ENCODE measurements around the gene DNAJC5. TPM values are rescaled to one million over a fixed set of nuclear protein-coding genes. Genes with fewer than 3 reads are reported as not detected.
"Not testable (repeated sequence)": the region's sequence is repeated elsewhere in the genome, so short reads cannot be mapped to it uniquely, and the experiment has no call there.

The DNAJC5 gene
- polyA plus RNA-seq, 1 donor, result 26.4 TPM

DNA sequence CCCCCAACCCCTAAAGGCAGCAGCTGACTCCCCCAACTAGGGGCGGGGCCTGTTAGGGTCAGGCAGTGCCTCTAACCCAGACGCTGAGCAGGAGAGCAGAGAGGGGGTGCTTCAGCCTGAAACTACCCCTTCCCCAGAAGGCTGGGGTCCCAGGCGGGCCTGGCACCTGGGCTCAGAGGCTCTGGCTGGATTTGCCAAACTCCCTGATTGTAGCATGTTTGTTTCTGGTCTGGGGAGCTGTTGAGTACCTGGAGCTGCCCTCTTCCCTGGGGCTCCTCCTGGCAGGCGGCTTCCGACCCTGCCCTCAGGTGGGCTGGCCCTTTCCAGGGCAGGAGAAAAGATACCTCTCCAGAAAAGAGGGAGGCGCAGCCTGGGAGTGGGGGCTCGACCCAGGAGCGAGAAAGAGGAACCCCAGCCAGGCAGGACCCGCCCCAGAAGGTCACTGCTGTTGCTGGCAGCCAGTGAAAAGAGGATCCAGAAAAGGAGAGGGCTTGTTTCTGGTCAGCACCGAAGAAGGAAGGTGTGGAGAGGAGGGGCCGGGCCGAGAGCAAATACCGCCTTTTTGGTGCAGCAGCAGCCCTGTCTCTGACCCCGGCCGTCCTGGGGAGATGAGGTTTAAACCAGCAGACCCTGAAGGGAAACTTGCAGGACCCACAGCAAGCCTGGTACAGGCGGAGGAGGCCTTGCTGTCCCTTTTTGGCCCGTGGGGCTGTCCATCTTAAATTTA is 34.4 kb upstream of the DNAJC5 start:
- no peak for DNase-seq

DNA sequence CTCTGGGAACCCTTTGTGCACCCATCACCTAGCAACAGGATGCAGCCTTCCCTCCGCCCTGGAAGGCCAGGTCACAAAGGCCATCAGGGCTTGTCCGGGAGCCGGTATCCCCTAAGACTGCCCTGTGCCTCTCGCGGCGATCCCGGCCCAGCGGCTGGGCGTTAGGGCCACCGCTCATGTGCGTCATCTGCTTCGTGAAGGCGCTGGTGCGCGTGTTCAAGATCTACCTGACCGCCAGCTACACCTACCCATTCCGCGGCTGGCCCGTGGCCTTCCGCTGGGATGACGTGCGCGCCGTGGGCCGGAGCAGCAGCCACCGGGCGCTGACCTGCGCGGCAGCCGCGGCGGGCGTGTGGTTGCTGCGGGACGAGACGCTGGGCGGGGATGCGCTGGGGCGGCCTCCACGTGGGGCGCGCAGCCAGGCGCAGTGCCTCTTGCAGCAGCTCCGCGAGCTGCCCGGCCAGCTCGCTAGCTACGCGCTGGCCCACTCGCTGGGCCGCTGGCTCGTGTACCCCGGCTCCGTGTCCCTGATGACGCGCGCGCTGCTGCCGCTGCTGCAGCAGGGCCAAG is 33.5 kb upstream of the DNAJC5 start, which contains the start of gene ABHD16B:
Gene ABHD16B, plus strand, starts transcription at position 134 of the 570 bp plus-strand sequence. Its CDS starts 43 bp downstream, at position 177.
- no peak for DNase-seq

DNA sequence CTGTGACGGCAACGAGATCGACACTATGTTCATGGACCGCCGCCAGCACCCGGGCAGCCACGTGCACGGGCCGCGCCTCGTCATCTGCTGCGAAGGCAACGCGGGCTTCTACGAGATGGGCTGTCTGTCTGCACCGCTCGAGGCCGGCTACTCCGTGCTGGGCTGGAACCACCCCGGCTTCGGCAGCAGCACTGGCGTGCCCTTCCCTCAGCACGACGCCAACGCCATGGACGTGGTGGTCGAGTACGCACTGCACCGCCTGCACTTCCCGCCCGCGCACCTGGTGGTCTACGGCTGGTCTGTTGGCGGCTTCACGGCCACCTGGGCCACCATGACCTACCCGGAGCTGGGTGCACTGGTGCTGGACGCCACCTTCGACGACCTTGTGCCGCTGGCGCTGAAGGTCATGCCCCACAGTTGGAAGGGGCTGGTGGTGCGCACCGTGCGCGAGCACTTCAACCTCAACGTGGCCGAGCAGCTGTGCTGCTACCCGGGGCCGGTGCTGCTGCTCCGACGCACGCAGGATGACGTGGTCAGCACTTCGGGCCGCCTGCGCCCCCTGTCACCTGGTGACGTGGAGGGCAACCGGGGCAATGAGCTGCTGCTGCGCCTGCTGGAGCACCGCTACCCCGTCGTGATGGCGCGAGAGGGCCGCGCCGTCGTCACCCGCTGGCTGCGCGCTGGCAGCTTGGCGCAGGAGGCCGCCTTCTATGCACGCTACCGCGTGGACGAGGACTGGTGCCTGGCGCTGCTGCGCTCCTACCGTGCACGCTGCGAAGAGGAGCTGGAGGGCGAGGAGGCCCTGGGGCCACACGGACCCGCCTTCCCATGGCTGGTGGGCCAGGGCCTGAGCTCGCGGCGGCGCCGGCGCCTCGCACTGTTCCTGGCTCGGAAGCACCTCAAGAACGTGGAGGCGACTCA is 32.7 kb upstream of the DNAJC5 start:
- no peak for DNase-seq

GRCh38 chr20:63863021-63863797 is 31.7 kb upstream of the DNAJC5 start:
- DNase-seq, result no peak

DNA sequence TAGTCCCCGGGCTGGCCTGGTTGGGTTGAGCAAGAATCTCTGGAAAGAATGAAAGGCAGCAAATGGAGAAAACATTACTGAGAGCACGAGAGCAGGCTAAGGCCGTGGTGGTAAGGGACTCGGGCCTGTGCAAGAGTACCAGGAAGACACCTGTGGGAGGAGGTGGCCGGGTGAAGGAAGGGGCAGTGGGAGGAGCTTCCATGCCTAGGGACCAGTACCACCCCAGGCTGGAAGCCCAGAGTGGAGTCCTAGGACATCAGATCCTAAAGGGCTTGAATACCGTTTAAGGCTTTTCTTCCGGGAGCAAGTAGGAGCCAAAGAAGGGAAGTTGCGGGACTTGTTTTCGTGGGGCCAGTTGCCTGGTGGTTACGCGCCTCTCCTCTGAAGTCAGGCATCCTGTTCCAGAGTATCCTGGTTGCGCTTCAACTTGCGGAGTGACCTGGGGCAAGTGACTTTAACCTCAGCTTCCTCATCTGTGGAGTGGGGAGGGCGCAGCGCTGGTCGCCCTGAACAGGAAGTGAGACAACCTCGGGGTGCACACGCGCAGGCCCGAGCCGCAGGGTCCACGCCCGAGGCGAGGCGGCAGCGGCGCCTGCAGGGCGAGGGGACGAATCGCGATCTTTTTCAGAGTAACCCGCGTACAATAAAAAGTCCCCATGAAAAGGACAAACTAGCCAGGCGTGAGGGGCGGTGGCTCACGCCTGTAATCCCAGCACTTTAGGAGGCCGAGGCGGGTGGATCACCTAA is 31.0 kb upstream of the DNAJC5 start:
- DNase-seq, result peak; percentile 73

DNA sequence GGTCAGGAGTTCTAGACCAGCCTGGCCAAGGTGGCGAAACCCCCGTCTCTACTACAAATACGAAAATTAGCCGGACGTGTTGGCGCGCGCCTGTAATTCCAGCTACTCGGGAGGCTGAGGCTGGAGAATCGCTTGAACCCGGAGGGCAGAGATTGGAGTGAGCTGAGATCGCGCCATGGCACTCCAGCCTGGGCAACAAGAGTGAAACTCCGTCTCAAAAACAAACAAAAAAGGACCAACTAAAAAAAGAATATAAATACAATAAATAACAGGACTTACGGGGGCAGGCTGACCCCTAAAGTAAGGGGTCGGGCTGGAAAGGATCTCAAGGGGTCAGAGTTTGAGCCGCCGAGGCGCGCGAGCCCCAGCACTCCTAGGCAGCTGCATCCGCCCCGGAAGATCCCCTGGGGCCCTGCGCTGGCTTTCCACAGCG is 30.4 kb upstream of the DNAJC5 start:
- no peak for DNase-seq

DNA sequence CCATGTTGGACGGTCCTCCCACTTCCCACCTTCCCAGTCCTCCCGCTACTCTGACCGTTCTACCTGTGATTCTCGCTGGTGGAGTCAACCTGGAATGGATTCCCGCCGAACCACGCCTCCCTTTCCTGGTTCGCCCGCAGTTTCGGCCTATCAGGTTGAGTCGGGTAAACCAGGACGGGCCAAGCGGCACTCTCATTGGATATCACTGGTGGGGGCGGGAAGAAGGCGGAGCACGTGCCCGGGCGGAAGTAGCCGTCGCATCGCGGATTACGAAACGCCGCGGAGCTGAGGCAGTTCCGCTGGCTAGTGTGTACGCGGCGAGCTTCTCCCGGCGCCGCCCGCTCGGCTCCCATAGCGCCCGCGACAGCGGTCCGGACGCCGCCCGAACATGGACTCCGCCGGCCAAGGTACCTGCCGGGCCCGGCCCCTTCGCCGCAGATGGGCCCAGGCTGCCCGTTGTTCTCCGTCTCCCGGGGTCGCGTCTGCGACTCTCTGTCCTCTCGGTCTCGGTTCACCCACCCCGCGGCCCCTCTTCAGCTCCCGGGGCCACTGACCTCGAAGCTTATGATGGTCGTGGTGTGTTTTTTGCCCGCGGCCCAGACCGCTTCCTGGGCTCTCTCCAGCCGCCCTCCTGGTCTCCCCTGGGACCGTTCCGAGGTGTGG is 29.8 kb upstream of the DNAJC5 start, which contains the start of gene TPD52L2:
Gene TPD52L2, plus strand, starts transcription at position 293 of the 663 bp plus-strand sequence. Its CDS starts 96 bp downstream, at position 389.
- peak; percentile 98 for DNase-seq

DNA sequence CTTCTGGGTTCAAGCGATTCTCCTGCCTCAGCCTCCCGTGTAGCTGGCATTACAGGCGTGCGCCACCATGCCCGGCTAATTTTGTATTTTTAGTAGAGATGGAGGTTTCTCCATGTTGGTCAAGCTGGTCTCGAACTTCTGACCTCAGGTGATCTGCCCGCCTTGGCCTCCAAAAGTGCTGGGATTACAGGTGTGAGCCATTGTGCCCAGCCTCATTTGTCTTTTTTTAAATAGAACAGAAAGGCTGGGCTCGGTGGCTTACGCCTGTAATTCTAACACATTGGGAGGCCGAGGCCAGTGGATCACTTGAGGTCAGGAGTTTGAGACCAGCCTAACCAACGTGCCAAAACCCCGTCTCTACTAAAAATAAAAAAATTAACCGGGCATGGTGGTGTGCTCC is 27.9 kb upstream of the DNAJC5 start:
- DNase-seq, result not testable (repeated sequence)

DNA sequence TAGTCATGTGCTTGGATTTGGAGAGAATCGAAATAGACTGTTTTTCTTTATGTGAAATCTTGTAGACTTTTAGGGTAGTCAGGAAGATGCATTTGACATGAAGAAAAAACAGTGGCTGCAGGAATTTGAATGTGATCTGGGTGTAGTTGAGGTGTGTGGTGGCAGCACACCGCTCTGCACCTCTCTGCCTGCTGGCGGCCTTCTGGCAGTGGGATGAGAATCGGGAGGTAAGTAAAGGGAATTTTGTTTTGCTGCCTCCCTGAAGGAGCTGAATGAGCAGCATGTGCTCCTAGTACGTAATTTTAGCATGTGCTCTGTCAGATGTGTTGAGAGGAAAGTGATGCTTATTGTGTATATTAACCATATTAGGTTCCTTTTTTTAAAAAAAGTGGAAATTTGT is 26.7 kb upstream of the DNAJC5 start:
- DNase-seq, result no peak

- DNase-seq, result no peak
These were observed 21.4 kb upstream of the DNAJC5 start for GRCh38 chr20:63873477-63873971.

DNA sequence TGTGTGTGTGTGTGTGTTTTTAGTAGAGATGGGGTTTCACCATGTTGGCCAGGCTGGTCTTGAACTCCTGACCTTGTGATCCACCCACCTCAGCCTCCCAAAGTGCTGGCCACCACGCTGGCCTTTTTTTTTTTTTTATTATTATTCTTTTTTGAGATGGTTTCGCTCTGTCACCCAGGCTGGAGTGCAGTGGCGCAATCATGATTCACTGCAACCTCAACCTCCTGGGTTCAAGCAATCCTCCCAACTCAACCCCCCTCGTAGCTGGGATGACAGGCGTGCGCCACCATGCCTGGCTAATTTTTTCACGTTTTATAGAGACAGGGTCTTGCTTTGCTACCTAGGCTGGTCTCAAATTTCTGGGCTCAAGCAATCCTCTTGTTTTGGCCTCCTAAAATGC is 20.7 kb upstream of the DNAJC5 start:
- DNase-seq, result not testable (repeated sequence)

DNA sequence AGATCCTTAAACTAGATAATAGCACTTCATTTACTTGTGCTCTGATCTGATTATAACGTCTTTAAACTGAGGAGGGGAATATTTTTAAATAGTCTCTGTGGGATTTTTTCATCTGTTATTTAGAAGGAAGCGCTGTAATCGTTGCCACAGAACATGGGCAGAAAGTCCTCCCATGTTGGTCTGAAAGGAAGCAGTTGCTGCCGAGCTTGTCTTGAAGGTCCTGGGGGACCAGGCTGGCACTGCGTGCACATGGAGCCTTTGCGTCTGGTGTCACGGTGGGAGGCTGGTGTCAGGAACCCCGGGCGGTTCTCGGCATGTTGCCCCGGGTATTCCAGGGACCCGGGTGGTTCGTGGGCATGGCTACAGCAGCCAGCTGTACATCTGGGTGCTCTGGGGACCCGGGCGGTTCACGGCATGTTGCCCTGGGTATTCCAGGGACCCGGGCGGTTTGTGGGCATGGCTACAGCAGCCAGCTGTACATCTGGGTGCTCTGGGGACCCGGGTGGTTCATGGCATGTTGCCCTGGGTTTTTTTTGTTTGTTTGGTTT is 18.4 kb upstream of the DNAJC5 start:
- DNase-seq, result no peak

GRCh38 chr20:63877755-63878470 is 17.0 kb upstream of the DNAJC5 start:
- DNase-seq, result no peak

DNA sequence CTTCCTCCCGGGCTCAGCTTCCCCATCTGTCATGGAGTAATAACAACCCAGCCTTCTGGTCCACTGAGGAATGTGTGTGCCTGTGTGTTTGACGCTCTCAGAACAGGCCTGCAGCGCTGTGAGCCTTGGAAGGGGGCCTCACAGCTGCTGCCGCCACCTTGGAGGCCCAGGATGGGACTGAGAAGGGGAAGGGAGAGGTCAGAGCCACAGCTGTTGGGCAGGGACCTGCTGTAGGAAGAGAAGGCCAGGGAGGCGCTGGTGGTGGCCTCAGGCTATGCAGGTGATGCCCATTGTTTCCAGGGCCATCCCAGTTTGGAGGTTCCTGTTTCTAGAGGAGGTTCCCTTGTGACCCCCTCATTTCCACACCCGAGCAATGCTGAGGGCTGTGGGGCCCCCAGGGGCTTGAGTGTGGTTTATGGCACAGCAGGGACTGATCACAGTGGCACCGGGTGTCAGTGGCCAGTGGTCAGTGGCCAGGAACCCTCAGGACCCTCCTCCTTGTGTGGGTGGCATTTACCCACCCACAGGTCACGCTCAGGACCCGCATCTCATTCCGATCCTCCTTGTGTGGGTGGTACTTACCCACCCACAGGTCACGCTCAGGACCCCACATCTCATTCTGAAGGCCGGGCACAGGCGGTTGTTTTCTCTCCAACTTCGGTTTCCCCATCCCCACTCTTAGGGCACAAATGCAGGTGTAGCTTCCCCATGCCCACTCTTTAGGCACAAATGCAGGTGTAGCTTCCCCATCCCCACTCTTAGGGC is 15.8 kb upstream of the DNAJC5 start:
- no peak for DNase-seq

DNA sequence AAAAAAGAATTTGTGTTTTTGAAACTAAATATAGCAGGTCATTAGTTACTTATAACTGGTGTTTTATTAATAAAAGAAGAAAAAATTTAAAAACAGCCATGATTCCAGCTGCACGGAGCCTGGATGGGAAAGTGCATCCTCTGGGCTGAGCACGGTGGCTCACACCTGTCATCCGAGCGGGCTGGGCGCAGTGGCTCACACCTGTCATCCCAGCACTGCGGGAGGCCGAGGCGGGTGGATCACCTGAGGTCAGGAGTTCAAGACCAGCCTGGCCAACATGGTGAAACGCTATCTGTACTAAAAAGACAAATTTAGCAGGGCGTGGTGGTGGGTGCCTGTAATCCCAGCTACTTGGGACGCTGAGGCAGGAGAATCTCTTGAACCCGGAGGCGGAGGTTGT is 14.0 kb upstream of the DNAJC5 start:
- DNase-seq, result not testable (repeated sequence)

GRCh38 chr20:63881451-63882226 is 13.3 kb upstream of the DNAJC5 start:
- DNase-seq, result no peak

All from left kidney (tissue), 2 donors.